NCI-H460 (cell line): ENCODE data around the gene PTCH1. TPM values are rescaled to one million over a fixed set of nuclear protein-coding genes. Genes with fewer than 3 reads are reported as not detected.

ENCODE experiments used
- DNase-seq: peaks from one replicate; pipeline ENCODE4 v3.0.0-alpha.2; 2016; ENCODE audit warnings: low read depth; ENCODE audit errors: extremely low read depth
- polyA plus RNA-seq: library from polyadenylated mRNA; depleted of rRNA; stranded (reverse); fragments of >200 nt; gene quantifications from 2 replicates; pipeline ENCODE4 v1.2.3, GENCODE V29; 2014; cell fraction: nucleus; rRNA removed
- total RNA-seq: library from RNA; depleted of rRNA; stranded (reverse); fragments of >200 nt; shearing (Covaris generic); gene quantifications from 2 replicates; pipeline ENCODE4 v1.2.3, GENCODE V29; 2014; rRNA removed

The PTCH1 gene
- total RNA-seq = 2.4 and 2.7 TPM in 2 replicates
- polyA plus RNA-seq = 2.1 and 2.9 TPM in 2 replicates

GRCh38 chr9:95516734-95517558 is at the start of gene PTCH1:
PTCH1 (minus strand) TSS chr9:95516971.
- peak; percentile 17 for DNase-seq

GRCh38 chr9:95565982-95566381 is 49.2 kb upstream of the PTCH1 start:
- no peak for DNase-seq

- DNase-seq = no peak
Observed at GRCh38 chr9:95561913-95562312, 45.1 kb upstream of the PTCH1 start.

GRCh38 chr9:95557142-95557541 is 40.4 kb upstream of the PTCH1 start:
- no peak for DNase-seq

GRCh38 chr9:95556521-95556920 is 39.8 kb upstream of the PTCH1 start:
- DNase-seq = no peak

- no peak for DNase-seq
Observed at GRCh38 chr9:95552814-95553546, 36.2 kb upstream of the PTCH1 start.

- no peak for DNase-seq
Observed at GRCh38 chr9:95552255-95552654, 35.5 kb upstream of the PTCH1 start.

GRCh38 chr9:95551406-95551805 is 34.6 kb upstream of the PTCH1 start:
- DNase-seq = no peak

- DNase-seq = no peak
Observed at GRCh38 chr9:95545831-95546567, 29.2 kb upstream of the PTCH1 start.

GRCh38 chr9:95533996-95534680 is 17.4 kb upstream of the PTCH1 start:
- no peak for DNase-seq

GRCh38 chr9:95529910-95530309 is 13.1 kb upstream of the PTCH1 start:
- DNase-seq = no peak

- no peak for DNase-seq
Observed at GRCh38 chr9:95528908-95529502, 12.2 kb upstream of the PTCH1 start.

GRCh38 chr9:95522871-95523370 is 6.2 kb upstream of the PTCH1 start:
- DNase-seq = no peak

- no peak for DNase-seq
Observed at GRCh38 chr9:95521699-95522098, 4.9 kb upstream of the PTCH1 start.

- no peak for DNase-seq
Observed at GRCh38 chr9:95517559-95518425, 1.0 kb upstream of the PTCH1 start.

- DNase-seq = no peak
Observed at GRCh38 chr9:95516221-95516733, 494 bp downstream of the PTCH1 start.

- no peak for DNase-seq
Observed at GRCh38 chr9:95515272-95516113, 1.3 kb downstream of the PTCH1 start.

GRCh38 chr9:95514342-95514741 is 2.4 kb downstream of the PTCH1 start:
- DNase-seq = no peak
